ENCODE measurements around the gene GNAO1.

Gene GNAO1

GRCh38 chr16:56265184-56265583 is 73.9 kb downstream of the GNAO1 start:
- TF ChIP-seq CTCF (IDR thresholded peaks at IDR 0.05; ENCODE audit: control insufficient read depth, insufficient read depth, low read depth, low read length, missing control alignments): no peak
- no peak for DNase-seq (ENCODE audit: low read depth)
- no peak overlapping the region for H3K4me3 ChIP-seq (ENCODE audit: control insufficient read depth, low read depth, low read length)

GRCh38 chr16:56265746-56266145 is 74.5 kb downstream of the GNAO1 start:
- TF ChIP-seq CTCF (IDR thresholded peaks at IDR 0.05; ENCODE audit: control insufficient read depth, insufficient read depth, low read depth, low read length, missing control alignments): no peak
- no peak for DNase-seq (ENCODE audit: low read depth)
- no peak overlapping the region for H3K4me3 ChIP-seq (ENCODE audit: control insufficient read depth, low read depth, low read length)

GRCh38 chr16:56266641-56267607 is 75.6 kb downstream of the GNAO1 start:
- DNase-seq (ENCODE audit: low read depth): no peak
- no peak for TF ChIP-seq CTCF (IDR thresholded peaks at IDR 0.05; ENCODE audit: control insufficient read depth, insufficient read depth, low read depth, low read length, missing control alignments)
- no peak overlapping the region for H3K4me3 ChIP-seq (ENCODE audit: control insufficient read depth, low read depth, low read length)

- no peak for TF ChIP-seq CTCF (IDR thresholded peaks at IDR 0.05; ENCODE audit: control insufficient read depth, insufficient read depth, low read depth, low read length, missing control alignments)
- no peak for DNase-seq (ENCODE audit: low read depth)
- no peak overlapping the region for H3K4me3 ChIP-seq (ENCODE audit: control insufficient read depth, low read depth, low read length)
Measured at GRCh38 chr16:56267888-56268287, 76.6 kb downstream of the GNAO1 start.

GRCh38 chr16:56268799-56269198 is 77.5 kb downstream of the GNAO1 start:
- no peak for DNase-seq (ENCODE audit: low read depth)
- no peak for TF ChIP-seq CTCF (IDR thresholded peaks at IDR 0.05; ENCODE audit: control insufficient read depth, insufficient read depth, low read depth, low read length, missing control alignments)

GRCh38 chr16:56269281-56269680 is 78.0 kb downstream of the GNAO1 start:
- no peak overlapping the region for H3K4me3 ChIP-seq (ENCODE audit: control insufficient read depth, low read depth, low read length)
- TF ChIP-seq CTCF (IDR thresholded peaks at IDR 0.05; ENCODE audit: control insufficient read depth, insufficient read depth, low read depth, low read length, missing control alignments): no peak
- no peak for DNase-seq (ENCODE audit: low read depth)

More at GRCh38 chr16:56268799-56269198, 77.5 kb downstream of the GNAO1 start:
- H3K4me3 ChIP-seq (ENCODE audit: control insufficient read depth, low read depth, low read length): no peak overlapping the region
